ENCODE measurements around the gene KLKB1.

DNA sequence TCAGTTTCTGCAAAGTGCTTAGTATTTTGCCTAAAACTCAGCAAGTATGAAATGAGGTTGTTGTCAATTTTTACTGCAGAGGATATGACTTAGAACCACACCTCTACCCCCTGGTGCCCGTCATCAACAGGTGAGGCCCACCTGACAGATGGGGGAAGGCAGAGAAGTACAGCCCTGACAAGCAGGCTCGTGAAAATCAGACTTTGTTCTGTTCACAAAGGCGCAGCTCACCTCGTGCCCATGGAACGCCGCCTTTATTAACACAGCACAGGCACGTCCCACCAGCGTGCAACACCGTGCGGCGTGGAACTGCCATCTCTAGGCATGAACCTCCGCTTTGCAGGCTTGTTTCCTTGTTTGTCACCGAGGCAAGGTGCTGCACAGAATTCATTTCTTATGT lies 22.6 kb upstream of the KLKB1 start:
- TF ChIP-seq YY1 (tag by site-specific recombination; IDR thresholded peaks at IDR 0.05) (no peak), ZSCAN30 (tag by site-specific recombination; IDR thresholded peaks at IDR 0.05) (no peak), ZNF2 (tag by site-specific recombination; IDR thresholded peaks at IDR 0.05) (no peak), BCL11A (tag by site-specific recombination; IDR thresholded peaks at IDR 0.05; ENCODE audit: low read depth) (no peak), ZNF274 (IDR thresholded peaks at IDR 0.05; ENCODE audit: low read length) (no peak), ZNF274 (tag by site-specific recombination; IDR thresholded peaks at IDR 0.05; ENCODE audit: borderline replicate concordance) (no peak), ZBTB1 (tag by site-specific recombination; IDR thresholded peaks at IDR 0.05) (no peak), ZNF366 (tag by site-specific recombination; conservative IDR thresholded peaks at IDR 0.05) (no peak), SP2 (tag by site-specific recombination; IDR thresholded peaks at IDR 0.05) (no peak), ZNF548 (tag by site-specific recombination; IDR thresholded peaks at IDR 0.05) (no peak), ZNF350 (tag by site-specific recombination; IDR thresholded peaks at IDR 0.05) (no peak)
- TF ChIP-seq, protein P1, sequence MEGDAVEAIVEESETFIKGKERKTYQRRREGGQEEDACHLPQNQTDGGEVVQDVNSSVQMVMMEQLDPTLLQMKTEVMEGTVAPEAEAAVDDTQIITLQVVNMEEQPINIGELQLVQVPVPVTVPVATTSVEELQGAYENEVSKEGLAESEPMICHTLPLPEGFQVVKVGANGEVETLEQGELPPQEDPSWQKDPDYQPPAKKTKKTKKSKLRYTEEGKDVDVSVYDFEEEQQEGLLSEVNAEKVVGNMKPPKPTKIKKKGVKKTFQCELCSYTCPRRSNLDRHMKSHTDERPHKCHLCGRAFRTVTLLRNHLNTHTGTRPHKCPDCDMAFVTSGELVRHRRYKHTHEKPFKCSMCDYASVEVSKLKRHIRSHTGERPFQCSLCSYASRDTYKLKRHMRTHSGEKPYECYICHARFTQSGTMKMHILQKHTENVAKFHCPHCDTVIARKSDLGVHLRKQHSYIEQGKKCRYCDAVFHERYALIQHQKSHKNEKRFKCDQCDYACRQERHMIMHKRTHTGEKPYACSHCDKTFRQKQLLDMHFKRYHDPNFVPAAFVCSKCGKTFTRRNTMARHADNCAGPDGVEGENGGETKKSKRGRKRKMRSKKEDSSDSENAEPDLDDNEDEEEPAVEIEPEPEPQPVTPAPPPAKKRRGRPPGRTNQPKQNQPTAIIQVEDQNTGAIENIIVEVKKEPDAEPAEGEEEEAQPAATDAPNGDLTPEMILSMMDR (tag by site-specific recombination; IDR thresholded peaks at IDR 0.05) = no peak
- TF ChIP-seq, protein P2, sequence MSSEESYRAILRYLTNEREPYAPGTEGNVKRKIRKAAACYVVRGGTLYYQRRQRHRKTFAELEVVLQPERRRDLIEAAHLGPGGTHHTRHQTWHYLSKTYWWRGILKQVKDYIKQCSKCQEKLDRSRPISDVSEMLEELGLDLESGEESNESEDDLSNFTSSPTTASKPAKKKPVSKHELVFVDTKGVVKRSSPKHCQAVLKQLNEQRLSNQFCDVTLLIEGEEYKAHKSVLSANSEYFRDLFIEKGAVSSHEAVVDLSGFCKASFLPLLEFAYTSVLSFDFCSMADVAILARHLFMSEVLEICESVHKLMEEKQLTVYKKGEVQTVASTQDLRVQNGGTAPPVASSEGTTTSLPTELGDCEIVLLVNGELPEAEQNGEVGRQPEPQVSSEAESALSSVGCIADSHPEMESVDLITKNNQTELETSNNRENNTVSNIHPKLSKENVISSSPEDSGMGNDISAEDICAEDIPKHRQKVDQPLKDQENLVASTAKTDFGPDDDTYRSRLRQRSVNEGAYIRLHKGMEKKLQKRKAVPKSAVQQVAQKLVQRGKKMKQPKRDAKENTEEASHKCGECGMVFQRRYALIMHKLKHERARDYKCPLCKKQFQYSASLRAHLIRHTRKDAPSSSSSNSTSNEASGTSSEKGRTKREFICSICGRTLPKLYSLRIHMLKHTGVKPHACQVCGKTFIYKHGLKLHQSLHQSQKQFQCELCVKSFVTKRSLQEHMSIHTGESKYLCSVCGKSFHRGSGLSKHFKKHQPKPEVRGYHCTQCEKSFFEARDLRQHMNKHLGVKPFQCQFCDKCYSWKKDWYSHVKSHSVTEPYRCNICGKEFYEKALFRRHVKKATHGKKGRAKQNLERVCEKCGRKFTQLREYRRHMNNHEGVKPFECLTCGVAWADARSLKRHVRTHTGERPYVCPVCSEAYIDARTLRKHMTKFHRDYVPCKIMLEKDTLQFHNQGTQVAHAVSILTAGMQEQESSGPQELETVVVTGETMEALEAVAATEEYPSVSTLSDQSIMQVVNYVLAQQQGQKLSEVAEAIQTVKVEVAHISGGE (tag by site-specific recombination; conservative IDR thresholded peaks at IDR 0.05; ENCODE audit: low read depth) = no peak
- TF ChIP-seq, protein P3, sequence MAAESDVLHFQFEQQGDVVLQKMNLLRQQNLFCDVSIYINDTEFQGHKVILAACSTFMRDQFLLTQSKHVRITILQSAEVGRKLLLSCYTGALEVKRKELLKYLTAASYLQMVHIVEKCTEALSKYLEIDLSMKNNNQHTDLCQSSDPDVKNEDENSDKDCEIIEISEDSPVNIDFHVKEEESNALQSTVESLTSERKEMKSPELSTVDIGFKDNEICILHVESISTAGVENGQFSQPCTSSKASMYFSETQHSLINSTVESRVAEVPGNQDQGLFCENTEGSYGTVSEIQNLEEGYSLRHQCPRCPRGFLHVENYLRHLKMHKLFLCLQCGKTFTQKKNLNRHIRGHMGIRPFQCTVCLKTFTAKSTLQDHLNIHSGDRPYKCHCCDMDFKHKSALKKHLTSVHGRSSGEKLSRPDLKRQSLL (tag by site-specific recombination; IDR thresholded peaks at IDR 0.05) = no peak
- TF ChIP-seq, protein P4, sequence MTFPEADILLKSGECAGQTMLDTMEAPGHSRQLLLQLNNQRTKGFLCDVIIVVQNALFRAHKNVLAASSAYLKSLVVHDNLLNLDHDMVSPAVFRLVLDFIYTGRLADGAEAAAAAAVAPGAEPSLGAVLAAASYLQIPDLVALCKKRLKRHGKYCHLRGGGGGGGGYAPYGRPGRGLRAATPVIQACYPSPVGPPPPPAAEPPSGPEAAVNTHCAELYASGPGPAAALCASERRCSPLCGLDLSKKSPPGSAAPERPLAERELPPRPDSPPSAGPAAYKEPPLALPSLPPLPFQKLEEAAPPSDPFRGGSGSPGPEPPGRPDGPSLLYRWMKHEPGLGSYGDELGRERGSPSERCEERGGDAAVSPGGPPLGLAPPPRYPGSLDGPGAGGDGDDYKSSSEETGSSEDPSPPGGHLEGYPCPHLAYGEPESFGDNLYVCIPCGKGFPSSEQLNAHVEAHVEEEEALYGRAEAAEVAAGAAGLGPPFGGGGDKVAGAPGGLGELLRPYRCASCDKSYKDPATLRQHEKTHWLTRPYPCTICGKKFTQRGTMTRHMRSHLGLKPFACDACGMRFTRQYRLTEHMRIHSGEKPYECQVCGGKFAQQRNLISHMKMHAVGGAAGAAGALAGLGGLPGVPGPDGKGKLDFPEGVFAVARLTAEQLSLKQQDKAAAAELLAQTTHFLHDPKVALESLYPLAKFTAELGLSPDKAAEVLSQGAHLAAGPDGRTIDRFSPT (tag by site-specific recombination; IDR thresholded peaks at IDR 0.05) = no peak

Measured in HEK293 (cell line).